GM18907 (cell line): ENCODE results near the gene SYT12.

Experiments used
- ATAC-seq: cut with Tn5 transposase; IDR thresholded peaks from one replicate; pipeline ENCODE4 v1.9.1; 2021; ENCODE audit warnings: mild to moderate bottlenecking, moderate library complexity; ENCODE audit not compliant: unreplicated experiment

SYT12 gene

GRCh38 chr11:67054836-67055523, 32.0 kb downstream of the SYT12 start:
- no peak for ATAC-seq

DNA sequence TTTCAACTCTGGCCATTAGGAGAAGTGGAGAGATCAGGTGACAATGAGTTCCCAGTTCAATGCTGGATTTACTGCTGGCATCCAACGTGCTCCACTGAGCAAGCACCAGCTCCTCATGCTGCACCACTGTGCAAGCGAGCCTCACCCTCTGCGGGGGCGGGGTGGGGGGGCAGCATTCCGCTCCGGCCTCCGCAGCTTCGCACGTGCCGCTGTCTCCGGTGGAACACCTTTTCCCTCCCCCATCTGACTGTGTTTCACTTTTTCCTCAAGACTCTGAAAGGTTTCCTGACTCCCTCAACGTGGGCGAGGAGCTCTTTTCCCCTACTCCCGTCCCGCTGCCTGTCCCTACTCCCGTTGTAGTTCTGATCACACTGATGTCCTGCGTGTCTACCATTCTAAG, 32.9 kb downstream of the SYT12 start:
- ATAC-seq = no peak

DNA sequence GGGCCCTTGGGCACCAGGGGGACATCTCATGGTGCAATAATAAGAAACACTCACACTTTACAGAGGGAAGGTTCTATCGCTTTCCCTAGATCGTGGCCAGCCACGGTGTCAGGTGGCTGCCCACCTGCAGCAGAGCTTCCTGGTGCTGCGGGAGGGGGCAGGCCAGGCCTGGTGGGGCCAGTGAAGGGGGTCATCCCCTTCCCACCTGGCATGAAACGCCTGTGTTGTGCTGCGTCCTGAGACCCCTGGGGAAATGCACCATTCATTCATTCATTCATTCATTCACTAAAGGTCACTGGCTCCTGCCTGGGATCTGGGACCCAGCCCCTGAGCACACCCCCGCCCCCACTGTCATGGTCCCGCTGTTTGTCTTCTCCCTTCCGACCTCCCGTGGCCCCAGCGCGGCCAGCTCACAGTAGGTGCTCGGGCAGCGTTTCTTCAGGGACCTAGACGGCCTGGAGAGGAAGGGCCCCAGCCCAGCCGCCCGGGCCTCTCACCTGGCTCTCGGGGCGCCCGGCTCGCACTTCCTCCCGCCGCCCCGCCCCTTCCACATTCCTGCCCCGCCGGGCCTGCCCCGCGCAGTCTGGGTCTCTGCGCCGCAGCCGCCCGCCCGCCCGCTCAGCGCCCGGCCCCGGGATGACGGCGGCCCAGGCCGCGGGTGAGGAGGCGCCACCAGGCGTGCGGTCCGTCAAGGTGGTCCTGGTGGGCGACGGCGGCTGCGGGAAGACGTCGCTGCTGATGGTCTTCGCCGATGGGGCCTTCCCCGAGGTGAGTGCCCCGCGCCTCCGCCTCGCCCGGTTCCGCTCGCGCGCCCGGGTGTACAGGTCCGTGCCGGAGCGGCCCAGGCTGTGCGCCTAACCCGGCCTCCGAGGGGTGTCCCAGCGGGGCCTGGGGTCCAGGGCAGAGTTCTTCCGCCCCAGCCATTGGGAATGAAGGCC, 33.6 kb downstream of the SYT12 start, which contains the start of gene RHOD:
Gene RHOD, plus strand, starts transcription at position 581 of the 938 bp plus-strand sequence. Its CDS starts 56 bp downstream, at position 637.
- no peak for ATAC-seq

GRCh38 chr11:67057205-67057672, 34.3 kb downstream of the SYT12 start:
- no peak for ATAC-seq

- no peak for ATAC-seq
Observed at GRCh38 chr11:67058506-67058905, 35.6 kb downstream of the SYT12 start.

GRCh38 chr11:67059671-67060070, 36.7 kb downstream of the SYT12 start:
- ATAC-seq = no peak

DNA sequence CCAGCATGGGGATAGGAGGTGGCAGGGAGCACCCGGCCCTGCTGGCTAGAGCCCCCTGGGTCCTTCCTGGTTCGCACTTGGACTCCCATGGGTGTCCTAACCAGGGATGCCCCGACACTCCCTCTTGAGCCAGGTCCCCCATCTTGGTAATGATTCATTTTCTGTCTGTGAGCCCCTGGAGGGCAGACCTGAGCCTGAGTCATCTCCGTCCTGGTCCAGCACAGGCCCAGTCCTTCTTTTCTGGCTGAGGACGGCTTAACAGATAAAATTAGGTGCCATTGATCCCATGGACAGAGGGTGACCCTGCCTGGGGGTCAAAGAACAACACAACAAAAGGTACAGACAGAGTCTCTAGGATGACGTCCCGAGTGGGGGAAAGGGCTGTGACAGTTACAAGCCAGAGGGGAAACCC, 37.2 kb downstream of the SYT12 start:
- ATAC-seq = no peak

GRCh38 chr11:67062526-67063373, 39.8 kb downstream of the SYT12 start:
- no peak for ATAC-seq

GRCh38 chr11:67066333-67066709, 43.4 kb downstream of the SYT12 start:
- ATAC-seq = no peak

GRCh38 chr11:67071420-67072284, 48.7 kb downstream of the SYT12 start:
- ATAC-seq = no peak

- no peak for ATAC-seq
Observed at GRCh38 chr11:67072295-67072694, 49.4 kb downstream of the SYT12 start.

DNA sequence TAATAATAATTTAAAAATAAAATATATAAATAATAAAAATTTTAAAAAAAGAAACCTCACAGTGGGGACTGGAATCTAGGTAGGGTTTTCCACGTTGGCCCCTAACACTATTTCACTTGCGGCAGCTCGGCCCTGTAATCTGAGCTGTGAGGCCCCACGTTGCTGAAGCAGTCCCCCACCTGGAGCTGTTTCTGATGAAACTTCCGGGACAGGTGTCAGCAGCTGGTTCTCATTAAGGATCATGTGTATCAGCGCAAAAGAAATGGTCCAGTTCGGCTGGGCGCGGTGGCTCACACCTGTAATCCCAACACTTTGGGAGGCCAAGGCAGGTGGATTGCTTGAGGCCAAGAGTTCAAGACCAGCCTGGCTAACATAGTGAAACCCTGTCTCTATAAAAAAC, 51.0 kb downstream of the SYT12 start:
- ATAC-seq = no peak

GRCh38 chr11:67076202-67076601, 53.3 kb downstream of the SYT12 start:
- no peak for ATAC-seq

DNA sequence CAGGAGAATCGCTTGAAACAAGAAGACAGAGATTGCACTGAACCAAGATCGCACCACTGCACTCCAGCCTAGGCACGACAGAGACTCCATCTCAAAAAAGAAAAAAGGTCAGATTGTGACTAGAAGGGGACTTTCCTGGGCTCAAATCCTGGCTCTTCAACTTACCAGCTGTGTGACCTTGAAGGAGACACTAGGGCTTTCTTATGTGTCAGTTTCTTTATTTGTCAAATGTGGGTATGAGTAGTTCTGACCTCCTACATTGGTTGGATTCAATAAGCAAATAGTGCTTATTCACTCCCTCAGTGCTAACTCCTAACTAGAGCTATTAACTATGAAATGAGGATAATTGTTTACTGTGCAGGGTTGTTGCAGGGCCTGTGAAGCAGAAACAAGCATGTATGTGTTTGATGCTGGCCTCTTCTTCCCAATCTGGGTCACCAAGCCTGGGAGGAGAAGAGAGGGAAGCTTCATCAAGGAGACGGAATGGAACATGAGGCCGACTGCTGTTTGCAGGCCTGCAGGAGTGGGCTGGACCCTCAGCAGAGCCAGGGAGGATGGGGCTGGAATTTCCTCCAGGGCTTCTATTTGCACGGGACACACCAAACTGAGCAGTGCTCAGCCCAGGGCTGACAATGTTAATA, 56.3 kb downstream of the SYT12 start:
- no peak for ATAC-seq

DNA sequence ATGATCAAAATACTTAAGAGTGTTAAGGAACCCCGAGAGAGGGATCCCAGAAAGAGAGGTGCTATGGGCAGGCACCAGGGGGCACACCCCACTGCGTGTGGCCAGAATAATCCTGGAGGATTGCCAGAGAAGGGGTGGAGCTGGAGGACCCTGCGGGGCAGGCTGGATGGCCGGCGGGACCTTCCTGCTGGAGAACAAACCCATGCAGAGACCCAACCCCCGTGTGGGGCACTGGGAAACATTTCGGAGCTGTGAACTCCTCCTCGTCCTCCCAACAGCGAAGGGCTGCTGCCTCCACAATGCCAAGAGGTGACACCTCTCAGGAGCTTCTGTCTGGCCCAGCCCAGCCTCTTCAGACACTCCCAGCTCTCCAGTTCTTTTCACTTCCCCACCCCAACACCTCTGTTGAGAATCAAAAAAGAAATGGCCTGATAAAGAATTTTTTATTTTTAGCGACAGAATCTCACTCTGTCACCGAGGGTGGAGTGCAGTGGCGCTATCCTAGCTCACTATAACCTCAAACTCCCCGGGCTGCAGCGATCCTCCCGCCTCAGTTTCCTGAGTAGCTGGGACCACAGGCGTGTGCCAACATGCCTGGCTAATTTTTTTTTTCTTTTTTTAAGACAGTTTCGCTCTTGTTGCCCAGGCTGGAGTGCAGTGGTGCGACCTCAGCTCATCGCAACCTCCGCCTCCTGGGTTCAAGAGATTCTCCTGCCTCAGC, 59.3 kb downstream of the SYT12 start:
- no peak for ATAC-seq

GRCh38 chr11:67083786-67084366, 60.9 kb downstream of the SYT12 start:
- ATAC-seq = no peak

- no peak for ATAC-seq
Observed at GRCh38 chr11:67085617-67086016, 62.7 kb downstream of the SYT12 start.

DNA sequence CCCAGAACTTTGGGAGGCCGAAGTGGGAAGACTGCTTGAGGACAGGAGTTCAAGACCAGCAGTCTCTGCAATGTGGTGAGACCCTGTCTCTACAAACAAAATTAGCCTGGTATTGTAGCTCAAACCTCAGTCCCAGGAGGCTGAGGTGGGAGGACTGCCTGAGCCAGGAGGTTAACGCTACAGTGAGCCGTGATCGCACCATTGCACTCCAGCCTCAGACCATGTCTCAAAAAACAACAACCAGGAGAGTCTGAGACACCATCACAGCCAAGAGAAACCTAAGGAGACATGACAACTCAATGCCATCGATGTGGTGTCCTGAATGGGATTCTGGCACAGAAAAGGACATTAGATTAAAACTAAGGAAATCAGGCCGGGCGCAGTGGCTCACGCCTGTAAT, 67.8 kb downstream of the SYT12 start:
- no peak for ATAC-seq

DNA sequence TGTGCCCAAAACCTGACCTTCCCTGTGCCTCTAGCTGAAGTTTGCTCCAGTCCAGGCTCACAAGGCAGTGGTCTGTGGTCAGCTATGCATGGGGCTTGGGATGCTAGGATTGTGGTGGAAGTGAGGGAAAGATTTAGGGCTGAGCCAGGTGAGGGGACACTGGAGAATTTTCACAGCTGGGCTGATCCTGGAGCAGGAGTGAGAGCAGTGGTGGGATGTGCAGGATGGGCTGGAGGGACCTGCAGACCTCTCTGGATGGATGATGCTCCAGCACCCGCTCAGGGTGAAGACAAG, 72.2 kb downstream of the SYT12 start:
- no peak for ATAC-seq
